Measurements from ENCODE around the gene PTS. TPM values are rescaled to one million over a fixed set of nuclear protein-coding genes. Genes with fewer than 3 reads are reported as not detected.

The PTS gene
- total and polyA plus RNA-seq, 9 of the 15 experiments (the other 6 are each of a cell fraction or from before 2014, with no cell fraction given) = 27.1 to 72.7 (median 41.1) TPM

GRCh38 chr11:112266410-112266778 is 40.2 kb downstream of the PTS start:
- in situ Hi-C loops (cut with MboI) = no loop called here
- Histone ChIP-seq H3K36me3 (ENCODE audit: control insufficient read depth, insufficient read depth, low read length) (no peaks in the 10 kb centered on the region), H3K9ac (ENCODE audit: insufficient read depth in 1 of 2, low read depth in 2 of 2, low read length in 2 of 2) (no peak overlapping the region), H2AFZ (ENCODE audit: low read depth, low read length) (peak overlapping the region; percentile 30), H3K9me1 (ENCODE audit: control insufficient read depth, insufficient read depth, low read length) (no peaks in the 10 kb centered on the region), H3K4me1 (replicated peaks in 1 of 2; ENCODE audit: control insufficient read depth in 2 of 2, insufficient read depth in 2 of 2, low read length in 2 of 2) (peaks cover 0 to 12% of the 10 kb centered on the region in 2 experiments; a peak in 3 of 5 replicates), H3K9me3 (replicated peaks; ENCODE audit: control insufficient read depth, insufficient read depth, low read depth, low read length) (no peaks in the 10 kb centered on the region), H3K27me3 (ENCODE audit: control insufficient read depth in 2 of 2, insufficient read depth in 2 of 2, low read length in 2 of 2) (no peaks in the 10 kb centered on the region; a peak in 1 of 5 replicates), H3K4me2 (ENCODE audit: insufficient read depth, low read length) (no peak overlapping the region), H3K4me3 (no peak overlapping the region), H3K27ac (ENCODE audit: extremely low read depth, low read depth, low read length) (no peak overlapping the region), H4K20me1 (replicated peaks; ENCODE audit: control insufficient read depth, insufficient read depth, low read length) (no peaks in the 10 kb centered on the region), H3K79me2 (ENCODE audit: control insufficient read depth, insufficient read depth, low read length) (no peaks in the 10 kb centered on the region)
- DNase-seq (ENCODE audit: extremely low read depth in 1 of 4, low spot score in 3 of 4) (no peak), FAIRE-seq (no peak), ATAC-seq (no peak)
- CTCF ChIA-PET (ENCODE audit: low intra/inter-chr PET ratio) = interaction anchor here (0.7 kb wide), 1 partner anchor 15 kb away, joined by 3 read pairs; no protein-coding TSS in a partner anchor
- no TSS peak for BruUV-seq (replicated peaks)
- 43% methylated on average over 3 of the region's 3 CpGs for WGBS (ENCODE audit: insufficient coverage, low coverage, missing lambda C conversion rate)
- intact Hi-C loops (cut with micrococcal nuclease) = no loop called here
- POLR2A ChIA-PET = interaction anchor here (1.0 kb wide), 1 partner anchor 22 kb away, joined by 3 read pairs; no protein-coding TSS in a partner anchor
- no peak for TF ChIP-seq HCFC1 (IDR thresholded peaks at IDR 0.05; ENCODE audit: low read depth, low read length)
- TF ChIP-seq STAG1 (CRISPR knock-in tag; IDR thresholded peaks at IDR 0.05; ENCODE audit: borderline replicate concordance) = no peak
- TF ChIP-seq, protein P1, sequence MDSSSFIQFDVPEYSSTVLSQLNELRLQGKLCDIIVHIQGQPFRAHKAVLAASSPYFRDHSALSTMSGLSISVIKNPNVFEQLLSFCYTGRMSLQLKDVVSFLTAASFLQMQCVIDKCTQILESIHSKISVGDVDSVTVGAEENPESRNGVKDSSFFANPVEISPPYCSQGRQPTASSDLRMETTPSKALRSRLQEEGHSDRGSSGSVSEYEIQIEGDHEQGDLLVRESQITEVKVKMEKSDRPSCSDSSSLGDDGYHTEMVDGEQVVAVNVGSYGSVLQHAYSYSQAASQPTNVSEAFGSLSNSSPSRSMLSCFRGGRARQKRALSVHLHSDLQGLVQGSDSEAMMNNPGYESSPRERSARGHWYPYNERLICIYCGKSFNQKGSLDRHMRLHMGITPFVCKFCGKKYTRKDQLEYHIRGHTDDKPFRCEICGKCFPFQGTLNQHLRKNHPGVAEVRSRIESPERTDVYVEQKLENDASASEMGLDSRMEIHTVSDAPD (CRISPR knock-in tag; IDR thresholded peaks at IDR 0.05) = no peak
- TF ChIP-seq ZNF146 (CRISPR knock-in tag; IDR thresholded peaks at IDR 0.05; ENCODE audit: unreplicated experiment) = no peak
- TF ChIP-seq, protein P2, sequence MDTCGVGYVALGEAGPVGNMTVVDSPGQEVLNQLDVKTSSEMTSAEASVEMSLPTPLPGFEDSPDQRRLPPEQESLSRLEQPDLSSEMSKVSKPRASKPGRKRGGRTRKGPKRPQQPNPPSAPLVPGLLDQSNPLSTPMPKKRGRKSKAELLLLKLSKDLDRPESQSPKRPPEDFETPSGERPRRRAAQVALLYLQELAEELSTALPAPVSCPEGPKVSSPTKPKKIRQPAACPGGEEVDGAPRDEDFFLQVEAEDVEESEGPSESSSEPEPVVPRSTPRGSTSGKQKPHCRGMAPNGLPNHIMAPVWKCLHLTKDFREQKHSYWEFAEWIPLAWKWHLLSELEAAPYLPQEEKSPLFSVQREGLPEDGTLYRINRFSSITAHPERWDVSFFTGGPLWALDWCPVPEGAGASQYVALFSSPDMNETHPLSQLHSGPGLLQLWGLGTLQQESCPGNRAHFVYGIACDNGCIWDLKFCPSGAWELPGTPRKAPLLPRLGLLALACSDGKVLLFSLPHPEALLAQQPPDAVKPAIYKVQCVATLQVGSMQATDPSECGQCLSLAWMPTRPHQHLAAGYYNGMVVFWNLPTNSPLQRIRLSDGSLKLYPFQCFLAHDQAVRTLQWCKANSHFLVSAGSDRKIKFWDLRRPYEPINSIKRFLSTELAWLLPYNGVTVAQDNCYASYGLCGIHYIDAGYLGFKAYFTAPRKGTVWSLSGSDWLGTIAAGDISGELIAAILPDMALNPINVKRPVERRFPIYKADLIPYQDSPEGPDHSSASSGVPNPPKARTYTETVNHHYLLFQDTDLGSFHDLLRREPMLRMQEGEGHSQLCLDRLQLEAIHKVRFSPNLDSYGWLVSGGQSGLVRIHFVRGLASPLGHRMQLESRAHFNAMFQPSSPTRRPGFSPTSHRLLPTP (IDR thresholded peaks at IDR 0.05; ENCODE audit: borderline replicate concordance, extremely low read depth, insufficient read length) = no peak
- no peak for TF ChIP-seq ZNF239 (CRISPR knock-in tag; IDR thresholded peaks at IDR 0.05)
- no peak for TF ChIP-seq CHD4 (IDR thresholded peaks at IDR 0.05; ENCODE audit: insufficient read depth, insufficient replicate concordance, low read depth, low read length, poor library complexity, severe bottlenecking)
- TF ChIP-seq ILF3 (IDR thresholded peaks at IDR 0.05; ENCODE audit: borderline replicate concordance) = no peak
- TF ChIP-seq GABPA (tag; conservative IDR thresholded peaks at IDR 0.05; ENCODE audit: low read depth) = no peak
- no peak for TF ChIP-seq ASH1L (IDR thresholded peaks at IDR 0.05; ENCODE audit: borderline replicate concordance, low read depth, partially characterized antibody)
- TF ChIP-seq NFE2 (IDR thresholded peaks at IDR 0.05; ENCODE audit: low read depth) = no peak
- TF ChIP-seq ZNF12 (CRISPR knock-in tag; IDR thresholded peaks at IDR 0.05) = no peak
- TF ChIP-seq, protein P3, sequence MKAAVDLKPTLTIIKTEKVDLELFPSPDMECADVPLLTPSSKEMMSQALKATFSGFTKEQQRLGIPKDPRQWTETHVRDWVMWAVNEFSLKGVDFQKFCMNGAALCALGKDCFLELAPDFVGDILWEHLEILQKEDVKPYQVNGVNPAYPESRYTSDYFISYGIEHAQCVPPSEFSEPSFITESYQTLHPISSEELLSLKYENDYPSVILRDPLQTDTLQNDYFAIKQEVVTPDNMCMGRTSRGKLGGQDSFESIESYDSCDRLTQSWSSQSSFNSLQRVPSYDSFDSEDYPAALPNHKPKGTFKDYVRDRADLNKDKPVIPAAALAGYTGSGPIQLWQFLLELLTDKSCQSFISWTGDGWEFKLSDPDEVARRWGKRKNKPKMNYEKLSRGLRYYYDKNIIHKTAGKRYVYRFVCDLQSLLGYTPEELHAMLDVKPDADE (conservative IDR thresholded peaks at IDR 0.05; ENCODE audit: control insufficient read depth, low read depth, low read length) = no peak
- no peak for TF ChIP-seq ZFP1 (CRISPR knock-in tag; IDR thresholded peaks at IDR 0.05)
- no peak for TF ChIP-seq ZNF699 (CRISPR knock-in tag; IDR thresholded peaks at IDR 0.05; ENCODE audit: insufficient replicate concordance)
- TF ChIP-seq ZNF76 (CRISPR knock-in tag; IDR thresholded peaks at IDR 0.05; ENCODE audit: borderline replicate concordance) = no peak

Measured in K562 (cell line).